ENCODE results near the gene THSD7A.

THSD7A gene, protein sequence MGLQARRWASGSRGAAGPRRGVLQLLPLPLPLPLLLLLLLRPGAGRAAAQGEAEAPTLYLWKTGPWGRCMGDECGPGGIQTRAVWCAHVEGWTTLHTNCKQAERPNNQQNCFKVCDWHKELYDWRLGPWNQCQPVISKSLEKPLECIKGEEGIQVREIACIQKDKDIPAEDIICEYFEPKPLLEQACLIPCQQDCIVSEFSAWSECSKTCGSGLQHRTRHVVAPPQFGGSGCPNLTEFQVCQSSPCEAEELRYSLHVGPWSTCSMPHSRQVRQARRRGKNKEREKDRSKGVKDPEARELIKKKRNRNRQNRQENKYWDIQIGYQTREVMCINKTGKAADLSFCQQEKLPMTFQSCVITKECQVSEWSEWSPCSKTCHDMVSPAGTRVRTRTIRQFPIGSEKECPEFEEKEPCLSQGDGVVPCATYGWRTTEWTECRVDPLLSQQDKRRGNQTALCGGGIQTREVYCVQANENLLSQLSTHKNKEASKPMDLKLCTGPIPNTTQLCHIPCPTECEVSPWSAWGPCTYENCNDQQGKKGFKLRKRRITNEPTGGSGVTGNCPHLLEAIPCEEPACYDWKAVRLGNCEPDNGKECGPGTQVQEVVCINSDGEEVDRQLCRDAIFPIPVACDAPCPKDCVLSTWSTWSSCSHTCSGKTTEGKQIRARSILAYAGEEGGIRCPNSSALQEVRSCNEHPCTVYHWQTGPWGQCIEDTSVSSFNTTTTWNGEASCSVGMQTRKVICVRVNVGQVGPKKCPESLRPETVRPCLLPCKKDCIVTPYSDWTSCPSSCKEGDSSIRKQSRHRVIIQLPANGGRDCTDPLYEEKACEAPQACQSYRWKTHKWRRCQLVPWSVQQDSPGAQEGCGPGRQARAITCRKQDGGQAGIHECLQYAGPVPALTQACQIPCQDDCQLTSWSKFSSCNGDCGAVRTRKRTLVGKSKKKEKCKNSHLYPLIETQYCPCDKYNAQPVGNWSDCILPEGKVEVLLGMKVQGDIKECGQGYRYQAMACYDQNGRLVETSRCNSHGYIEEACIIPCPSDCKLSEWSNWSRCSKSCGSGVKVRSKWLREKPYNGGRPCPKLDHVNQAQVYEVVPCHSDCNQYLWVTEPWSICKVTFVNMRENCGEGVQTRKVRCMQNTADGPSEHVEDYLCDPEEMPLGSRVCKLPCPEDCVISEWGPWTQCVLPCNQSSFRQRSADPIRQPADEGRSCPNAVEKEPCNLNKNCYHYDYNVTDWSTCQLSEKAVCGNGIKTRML (N-terminal part only)

GRCh38 chr7:11831736-11832495 is at the start of gene THSD7A:
Gene THSD7A (minus strand): TSS chr7:11832198. CDS start chr7:11831946, 252 bp downstream.
- peak; percentile 93 for DNase-seq

- no peak for DNase-seq
These were observed 49.7 kb upstream of the THSD7A start for GRCh38 chr7:11881680-11882079.

DNA sequence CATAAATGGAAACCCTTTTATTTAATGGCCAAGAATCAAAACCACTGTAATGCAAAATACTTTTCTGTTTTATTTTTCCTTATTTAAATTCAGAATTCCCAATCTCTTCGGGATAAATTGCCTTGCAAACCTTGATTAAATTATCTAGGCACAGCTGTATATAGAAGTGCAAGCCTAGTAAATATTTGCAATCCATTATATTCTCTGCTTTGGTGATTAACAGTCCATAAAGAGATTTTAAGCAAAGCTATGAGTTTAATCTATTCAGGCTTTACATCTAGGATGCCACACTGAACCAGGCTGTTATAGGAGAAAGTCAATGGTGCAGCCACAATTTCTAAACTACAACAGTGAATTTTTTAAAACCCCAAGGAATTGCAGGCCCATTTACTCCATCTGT is 43.6 kb upstream of the THSD7A start:
- peak; percentile 34 for DNase-seq

- DNase-seq = no peak
These were observed 33.7 kb upstream of the THSD7A start for GRCh38 chr7:11865671-11866070.

DNA sequence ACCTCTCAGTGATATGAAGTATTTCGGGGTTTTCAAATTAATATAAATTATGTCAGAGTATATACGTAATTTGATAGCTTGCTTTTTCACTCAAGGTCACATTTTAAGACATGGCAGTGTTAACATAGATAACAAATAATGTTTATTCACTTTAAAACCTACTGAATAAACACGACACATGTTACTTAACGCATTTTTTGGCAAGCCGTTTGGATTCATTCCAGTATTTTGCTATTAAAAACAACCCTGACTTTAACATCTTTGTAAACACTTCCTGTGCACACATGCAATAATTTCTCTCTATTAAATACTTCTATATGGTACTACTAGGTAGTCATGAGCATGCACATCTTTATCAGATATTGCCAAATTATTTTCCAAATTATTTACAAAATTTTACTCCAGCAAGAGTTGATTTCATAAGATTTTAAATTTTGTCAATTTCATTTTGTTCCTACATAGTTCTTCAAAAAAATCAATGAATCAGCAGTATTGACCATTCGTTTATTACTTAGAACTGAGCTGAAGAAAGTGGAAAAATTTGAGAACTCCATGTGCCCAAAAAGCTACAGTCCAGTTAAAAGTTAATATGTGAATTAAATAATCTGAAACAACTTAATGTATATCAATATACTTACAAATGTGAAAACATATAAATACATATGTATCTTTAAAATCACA is 26.8 kb upstream of the THSD7A start:
- peak; percentile 89 for DNase-seq

DNA sequence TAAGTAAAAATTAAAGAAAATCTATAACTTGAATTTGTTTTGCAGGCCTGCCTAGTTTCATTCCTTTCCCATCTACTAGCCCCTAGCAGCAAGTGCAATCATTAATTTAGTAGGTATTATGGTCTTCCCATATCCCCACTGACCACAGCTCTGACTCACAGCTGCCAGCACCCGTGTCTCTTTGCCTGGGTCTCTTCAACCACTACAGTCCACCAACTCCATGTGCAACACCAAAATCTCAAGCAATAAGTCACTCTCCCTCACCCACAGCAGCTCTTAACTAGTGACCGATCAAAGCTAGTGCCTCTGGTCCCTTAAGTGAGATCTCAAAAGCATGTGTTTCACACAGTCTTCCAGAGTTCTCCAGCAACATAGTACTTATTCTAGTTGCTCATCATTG is 26.0 kb upstream of the THSD7A start:
- DNase-seq = no peak

GRCh38 chr7:11848251-11848650 is 16.3 kb upstream of the THSD7A start:
- DNase-seq = no peak

- DNase-seq = no peak
These were observed 15.3 kb upstream of the THSD7A start for GRCh38 chr7:11847336-11847735.

GRCh38 chr7:11846361-11846955 is 14.5 kb upstream of the THSD7A start:
- no peak for DNase-seq

- no peak for DNase-seq
These were observed 11.2 kb upstream of the THSD7A start for GRCh38 chr7:11843113-11843765.

DNA sequence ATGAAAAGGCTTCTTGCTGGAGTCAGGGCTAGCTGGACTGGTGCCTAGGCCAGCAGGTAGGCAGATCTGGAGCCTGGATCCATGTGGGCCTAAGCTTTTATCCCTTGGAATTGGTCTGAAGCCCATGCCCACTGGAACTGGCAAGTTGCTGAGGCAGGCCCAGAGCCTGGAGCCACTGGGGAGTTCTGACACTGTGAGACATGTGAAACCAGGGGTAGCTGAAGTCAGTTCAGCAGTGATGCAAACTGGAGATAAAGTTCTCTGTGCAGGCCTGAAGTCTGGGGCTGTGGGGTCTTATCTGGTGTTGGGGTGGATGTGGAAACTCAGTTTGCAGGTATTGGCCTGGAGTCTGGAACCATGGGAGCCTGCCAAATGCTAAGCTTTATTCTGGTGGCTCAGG is 9.7 kb upstream of the THSD7A start:
- DNase-seq = no peak

- DNase-seq = peak; percentile 27
These were observed 3.3 kb upstream of the THSD7A start for GRCh38 chr7:11835260-11835659.

- peak; percentile 94 for DNase-seq
These were observed 1.4 kb upstream of the THSD7A start for GRCh38 chr7:11833431-11833830.

DNA sequence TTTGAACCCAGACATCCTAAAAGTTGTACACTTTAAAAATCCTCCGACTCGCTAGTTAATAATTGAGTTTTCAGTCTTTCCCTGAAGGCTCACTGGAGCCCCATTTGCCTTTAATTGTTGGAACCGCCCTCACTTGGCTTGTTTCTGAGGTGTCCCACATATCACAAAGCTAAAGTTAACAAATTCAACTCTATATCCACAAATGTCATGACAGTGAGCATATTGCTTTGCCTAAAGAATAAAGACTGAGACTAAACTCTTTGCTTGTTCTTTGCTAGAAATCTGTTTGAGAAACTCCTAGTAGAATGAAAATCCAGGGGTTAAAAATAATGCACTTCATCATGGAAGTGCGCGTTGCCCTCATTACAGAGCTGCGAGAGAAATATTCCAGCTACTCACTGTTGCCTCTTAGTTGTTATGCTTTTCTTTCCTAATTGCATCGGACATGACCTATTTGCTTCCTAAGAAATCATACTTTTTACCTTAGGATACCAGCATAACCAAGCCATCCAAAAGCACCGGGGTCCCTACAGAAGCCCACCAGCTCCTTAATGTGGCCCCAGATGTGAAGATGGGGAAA is 752 bp downstream of the THSD7A start:
- DNase-seq = peak; percentile 86

GRCh38 chr7:11830582-11831155 is 1.3 kb downstream of the THSD7A start:
- peak; percentile 68 for DNase-seq

- no peak for DNase-seq
These were observed 2.0 kb downstream of the THSD7A start for GRCh38 chr7:11829954-11830353.

DNA sequence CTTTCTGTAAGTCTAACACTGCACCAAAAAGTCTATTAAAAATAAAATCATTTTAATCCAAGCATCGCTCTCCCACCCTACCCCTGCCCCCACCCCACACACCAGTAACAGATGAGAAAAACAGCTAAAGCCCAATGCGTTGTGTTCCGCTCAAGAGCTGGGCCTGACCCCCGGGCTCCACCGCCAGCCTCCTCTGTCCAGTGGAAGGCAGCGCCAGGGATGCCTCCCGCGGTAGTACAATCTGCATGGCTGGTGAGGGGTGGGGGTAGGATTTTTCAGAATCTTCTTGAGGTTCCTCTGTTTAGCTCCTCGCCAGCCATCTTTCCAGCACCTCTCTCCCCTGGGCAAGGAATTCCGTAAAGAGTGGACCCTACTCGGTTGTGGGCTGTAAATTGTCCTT is 12.1 kb downstream of the THSD7A start:
- no peak for DNase-seq

DNA sequence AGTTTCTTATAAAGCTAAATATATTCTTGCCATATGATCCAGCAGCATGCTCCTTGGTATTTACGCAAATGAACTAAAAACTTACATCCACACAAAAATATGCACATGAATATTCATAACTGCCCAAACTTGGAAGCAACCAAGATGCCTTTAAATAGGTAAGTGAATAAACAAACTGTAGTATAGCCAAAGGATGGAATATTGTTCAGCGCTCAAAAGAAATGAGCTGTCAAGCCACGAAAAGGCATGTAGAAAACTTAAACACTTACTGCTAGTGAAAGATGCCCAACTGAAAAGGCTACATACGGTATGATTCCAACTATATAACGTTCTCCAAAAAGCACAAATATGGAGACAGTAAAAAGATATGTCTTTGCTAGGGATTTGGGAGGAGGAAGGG is 12.7 kb downstream of the THSD7A start:
- no peak for DNase-seq

DNA sequence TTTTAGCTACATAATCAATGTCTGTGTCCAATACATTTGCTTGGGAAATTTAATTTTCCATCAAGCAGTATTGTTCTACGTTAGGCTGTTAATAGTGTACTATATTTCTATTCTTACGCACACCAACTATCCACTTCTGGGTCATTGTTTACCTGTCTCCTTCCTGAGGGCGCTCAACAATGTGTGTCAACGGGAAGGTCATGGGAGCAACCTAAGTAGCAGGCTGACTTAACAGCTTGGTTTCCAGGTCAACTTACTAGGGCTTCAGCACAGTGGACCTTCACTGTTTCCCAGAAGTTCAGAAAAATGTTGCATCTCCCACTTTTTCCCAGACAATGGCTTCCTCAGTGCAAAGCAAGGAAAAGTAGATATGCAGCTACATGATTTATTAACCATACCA is 13.7 kb downstream of the THSD7A start:
- DNase-seq = no peak

GRCh38 chr7:11817111-11817740 is 14.8 kb downstream of the THSD7A start:
- no peak for DNase-seq
